Liver (tissue), 9 donors: ENCODE measurements around the gene AIF1. TPM values are rescaled to one million over a fixed set of nuclear protein-coding genes. Genes with fewer than 3 reads are reported as not detected.

Experiments used
- DNase-seq: peaks from one replicate; pipeline ENCODE4 v3.0.0-alpha.2; 2017; ENCODE audit warnings: low spot score
- H3K27ac ChIP-seq, 2 donors: one replicate each; pipeline ENCODE4 v1.7.0; 2013; ENCODE audit warnings: inconsistent platforms in 2 of 2, low read length in 2 of 2, control low read depth in 1 of 2, low read depth in 1 of 2, mild to moderate bottlenecking in 1 of 2
- H3K27me3 ChIP-seq, 4 donors: one replicate each; pipeline versions ENCODE4 v1.6.1 to v1.7.0; 2013; ENCODE audit warnings: low read length in 3 of 4, inconsistent platforms in 1 of 4, mild to moderate bottlenecking in 1 of 4, moderate library complexity in 1 of 4; ENCODE audit not compliant: control insufficient read depth in 4 of 4, insufficient read depth in 4 of 4
- H3K36me3 ChIP-seq, 4 donors: one replicate each; pipeline versions ENCODE4 v1.6.1 to v1.7.0; 2013; ENCODE audit warnings: low read length in 3 of 4, mild to moderate bottlenecking in 3 of 4, low read depth in 1 of 4, moderate library complexity in 1 of 4; ENCODE audit not compliant: control insufficient read depth in 4 of 4, insufficient read depth in 3 of 4
- H3K4me1 ChIP-seq, 4 donors: one replicate each; pipeline versions ENCODE4 v1.6.1 to v1.7.0; 2013; ENCODE audit warnings: low read length in 3 of 4, mild to moderate bottlenecking in 3 of 4, moderate library complexity in 1 of 4; ENCODE audit not compliant: control insufficient read depth in 4 of 4, insufficient read depth in 4 of 4
- H3K4me3 ChIP-seq, 3 donors: one replicate each; pipeline versions ENCODE4 v1.6.1 to v1.7.0; 2013; ENCODE audit warnings: low read length in 3 of 3, control low read depth in 1 of 3, low read depth in 1 of 3, mild to moderate bottlenecking in 1 of 3
- H3K9ac ChIP-seq, 2 donors: one replicate each; pipeline ENCODE4 v1.7.0; 2013; ENCODE audit warnings: low read length in 2 of 2, mild to moderate bottlenecking in 2 of 2, moderate library complexity in 2 of 2, control low read depth in 1 of 2, low read depth in 1 of 2
- H3K9me3 ChIP-seq, 4 donors: one replicate each; pipeline versions ENCODE4 v1.6.1 to v1.7.0; 2013; ENCODE audit warnings: low read length in 3 of 4; ENCODE audit not compliant: control insufficient read depth in 4 of 4
- EGR1 ChIP-seq, 2 donors: IDR thresholded peaks; 2 replicates each; pipeline ENCODE4 v1.6.1; 2016 to 2018; ENCODE audit warnings: antibody characterized with exemption in 2 of 2, low read depth in 2 of 2
- FOXA1 ChIP-seq: IDR thresholded peaks from 2 replicates; pipeline ENCODE4 v1.6.1; 2016; ENCODE audit warnings: antibody characterized with exemption
- FOXA2 ChIP-seq: IDR thresholded peaks from 2 replicates; pipeline ENCODE4 v1.6.1; 2016; ENCODE audit warnings: antibody characterized with exemption
- GABPA ChIP-seq, 2 donors: IDR thresholded peaks in 1 of 2; conservative IDR thresholded peaks in 1 of 2; 2 replicates each; pipeline ENCODE4 v1.6.1; 2016; ENCODE audit warnings: antibody characterized with exemption in 2 of 2, mild to moderate bottlenecking in 1 of 2, moderate library complexity in 1 of 2
- HNF4G ChIP-seq: IDR thresholded peaks from 2 replicates; pipeline ENCODE4 v1.6.1; 2016; ENCODE audit warnings: antibody characterized with exemption
- JUND ChIP-seq, 2 donors: IDR thresholded peaks; 2 replicates each; pipeline ENCODE4 v1.6.1; 2016; ENCODE audit warnings: antibody characterized with exemption in 2 of 2
- MAX ChIP-seq: IDR thresholded peaks from 2 replicates; pipeline ENCODE4 v1.6.1; 2016; ENCODE audit warnings: antibody characterized with exemption
- RAD21 ChIP-seq, 2 donors: IDR thresholded peaks; 2 replicates each; pipeline ENCODE4 v1.6.1; 2016; ENCODE audit warnings: antibody characterized with exemption in 2 of 2, mild to moderate bottlenecking in 2 of 2
- REST ChIP-seq: IDR thresholded peaks from 2 replicates; pipeline ENCODE4 v1.6.1; 2016; ENCODE audit warnings: antibody characterized with exemption, mild to moderate bottlenecking
- RXRA ChIP-seq, 2 donors: IDR thresholded peaks; 2 replicates each; pipeline ENCODE4 v1.6.1; 2017 to 2018; ENCODE audit warnings: antibody characterized with exemption in 2 of 2, mild to moderate bottlenecking in 1 of 2
- SP1 ChIP-seq: IDR thresholded peaks from 2 replicates; pipeline ENCODE4 v1.6.1; 2018; ENCODE audit warnings: antibody characterized with exemption, mild to moderate bottlenecking
- TAF1 ChIP-seq: conservative IDR thresholded peaks from 2 replicates; pipeline ENCODE4 v1.6.1; 2016; ENCODE audit warnings: antibody characterized with exemption, mild to moderate bottlenecking
- YY1 ChIP-seq: IDR thresholded peaks from 2 replicates; pipeline ENCODE4 v1.6.1; 2016; ENCODE audit warnings: antibody characterized with exemption, mild to moderate bottlenecking
- ZBTB33 ChIP-seq: IDR thresholded peaks from 2 replicates; pipeline ENCODE4 v1.6.1; 2016; ENCODE audit warnings: antibody characterized with exemption
- WGBS: extraction: QIAGEN DNeasy Blood & Tissue Kit; methylation state at CpG from one replicate; pipeline ENCODE4 v1.1.7; 2013; 5-methylcytosine and 5-hydroxymethylcytosine counted together
- polyA plus RNA-seq, 2 donors: library from polyadenylated mRNA; stranded (reverse) in 1 of 2; unstranded in 1 of 2; fragments of 200-250 nt in 1 of 2; fragments of >200 nt in 1 of 2; fragmentation: Nextera tagmentation in 1 of 2; extraction: Ambion mirVana in 1 of 2; gene quantifications; one replicate each; pipeline versions ENCODE4 v1.2.1 to v1.2.3, GENCODE V29; 2013 to 2015
- total RNA-seq, 2 donors: library from RNA; depleted of rRNA; stranded (reverse); fragments of >200 nt; gene quantifications; one replicate each; pipeline ENCODE4 v1.2.3, GENCODE V29; 2014
- TF ChIP-seq, protein P1 (sequence below): IDR thresholded peaks from 2 replicates; pipeline ENCODE4 v1.6.1; 2016; ENCODE audit warnings: antibody characterized with exemption
- TF ChIP-seq, protein P2 (sequence below): fragments of 150-350 bp; IDR thresholded peaks from 2 replicates; pipeline ENCODE4 v1.5.1; 2017; ENCODE audit warnings: improper control_type of control experiment, low read depth, low read length; ENCODE audit not compliant: missing input control
- donor health status: healthy.
- donor health status: healthy.
- donor health status: healthy.
- donor health status: healthy.
- donor health status: healthy.

The AIF1 gene
- total and polyA plus RNA-seq, 4 donors = 12.2 to 46.8 (median 26.7) TPM

- no peak overlapping the region for H3K27ac ChIP-seq
- TF ChIP-seq RAD21 (IDR thresholded peaks at IDR 0.05) (no peak), HNF4G (no peak), REST (no peak)
- no peak for DNase-seq
- no peaks in the 10 kb centered on the region for H3K36me3 ChIP-seq
- H3K27me3 ChIP-seq = no peaks in the 10 kb centered on the region
- H3K4me3 ChIP-seq = no peak overlapping the region
- WGBS = 51% methylated on average over 9 of the region's 9 CpGs
- H3K9me3 ChIP-seq = no peaks in the 10 kb centered on the region
- no peak overlapping the region for H3K9ac ChIP-seq
- H3K4me1 ChIP-seq = no peaks in the 10 kb centered on the region
Measured at GRCh38 chr6:31567531-31568370, 47.3 kb upstream of the AIF1 start.

GRCh38 chr6:31568537-31568961, 46.5 kb upstream of the AIF1 start:
- no peak for TF ChIP-seq JUND (IDR thresholded peaks at IDR 0.05)
- no peak for TF ChIP-seq YY1
- no peak for TF ChIP-seq REST
- TF ChIP-seq, protein P1, sequence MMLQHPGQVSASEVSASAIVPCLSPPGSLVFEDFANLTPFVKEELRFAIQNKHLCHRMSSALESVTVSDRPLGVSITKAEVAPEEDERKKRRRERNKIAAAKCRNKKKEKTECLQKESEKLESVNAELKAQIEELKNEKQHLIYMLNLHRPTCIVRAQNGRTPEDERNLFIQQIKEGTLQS = no peak
- no peak for TF ChIP-seq GABPA (IDR thresholded peaks at IDR 0.05 in 1 of 2, conservative IDR thresholded peaks at IDR 0.05 in 1 of 2)
- no peak for TF ChIP-seq TAF1
- TF ChIP-seq EGR1 (IDR thresholded peaks at IDR 0.05; ENCODE audit: low read depth in 2 of 2) = no peak
- TF ChIP-seq, protein P2, sequence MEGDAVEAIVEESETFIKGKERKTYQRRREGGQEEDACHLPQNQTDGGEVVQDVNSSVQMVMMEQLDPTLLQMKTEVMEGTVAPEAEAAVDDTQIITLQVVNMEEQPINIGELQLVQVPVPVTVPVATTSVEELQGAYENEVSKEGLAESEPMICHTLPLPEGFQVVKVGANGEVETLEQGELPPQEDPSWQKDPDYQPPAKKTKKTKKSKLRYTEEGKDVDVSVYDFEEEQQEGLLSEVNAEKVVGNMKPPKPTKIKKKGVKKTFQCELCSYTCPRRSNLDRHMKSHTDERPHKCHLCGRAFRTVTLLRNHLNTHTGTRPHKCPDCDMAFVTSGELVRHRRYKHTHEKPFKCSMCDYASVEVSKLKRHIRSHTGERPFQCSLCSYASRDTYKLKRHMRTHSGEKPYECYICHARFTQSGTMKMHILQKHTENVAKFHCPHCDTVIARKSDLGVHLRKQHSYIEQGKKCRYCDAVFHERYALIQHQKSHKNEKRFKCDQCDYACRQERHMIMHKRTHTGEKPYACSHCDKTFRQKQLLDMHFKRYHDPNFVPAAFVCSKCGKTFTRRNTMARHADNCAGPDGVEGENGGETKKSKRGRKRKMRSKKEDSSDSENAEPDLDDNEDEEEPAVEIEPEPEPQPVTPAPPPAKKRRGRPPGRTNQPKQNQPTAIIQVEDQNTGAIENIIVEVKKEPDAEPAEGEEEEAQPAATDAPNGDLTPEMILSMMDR = no peak
- TF ChIP-seq FOXA1 = no peak
- TF ChIP-seq FOXA2 = no peak
- no peak for TF ChIP-seq RXRA (IDR thresholded peaks at IDR 0.05)
- TF ChIP-seq ZBTB33 = no peak
- no peak for TF ChIP-seq MAX
- no peak for TF ChIP-seq SP1
- TF ChIP-seq RAD21 (IDR thresholded peaks at IDR 0.05) = no peak

More at GRCh38 chr6:31568537-31568961, 46.5 kb upstream of the AIF1 start:
- Histone ChIP-seq H3K4me3 (no peak overlapping the region), H3K27ac (no peak overlapping the region), H3K27me3 (no peaks in the 10 kb centered on the region), H3K9ac (no peak overlapping the region), H3K36me3 (no peaks in the 10 kb centered on the region), H3K9me3 (no peaks in the 10 kb centered on the region), H3K4me1 (no peaks in the 10 kb centered on the region)
- 65% methylated on average over 3 of the region's 3 CpGs for WGBS
- no peak for DNase-seq
